HG02852 (cell line): Measurements from ENCODE around the gene FOXF1.

Experiments
- ATAC-seq: cut with Tn5 transposase; IDR thresholded peaks from one replicate; pipeline ENCODE4 v1.9.1; 2021; ENCODE audit warnings: mild to moderate bottlenecking, moderate library complexity; ENCODE audit not compliant: unreplicated experiment

FOXF1 gene

GRCh38 chr16:86503830-86504229, 6.5 kb upstream of the FOXF1 start:
- no peak for ATAC-seq

GRCh38 chr16:86504315-86505184, 5.8 kb upstream of the FOXF1 start:
- no peak for ATAC-seq

- no peak for ATAC-seq
These were observed 5.0 kb upstream of the FOXF1 start for GRCh38 chr16:86505185-86505898.

GRCh38 chr16:86505899-86506864, 4.1 kb upstream of the FOXF1 start:
- ATAC-seq, result no peak

- ATAC-seq, result no peak
These were observed 2.9 kb upstream of the FOXF1 start for GRCh38 chr16:86507173-86508027.

- no peak for ATAC-seq
These were observed 2.0 kb upstream of the FOXF1 start for GRCh38 chr16:86508028-86508946.

- ATAC-seq, result no peak
These were observed 1.2 kb upstream of the FOXF1 start for GRCh38 chr16:86508947-86509758.

GRCh38 chr16:86509759-86510464, 415 bp upstream of the FOXF1 start:
- no peak for ATAC-seq

- ATAC-seq, result no peak
These were observed 1.2 kb downstream of the FOXF1 start for GRCh38 chr16:86511317-86512161.

GRCh38 chr16:86512301-86512859, 2.1 kb downstream of the FOXF1 start:
- ATAC-seq, result no peak

GRCh38 chr16:86512860-86513470, 2.6 kb downstream of the FOXF1 start:
- ATAC-seq, result no peak

- ATAC-seq, result no peak
These were observed 3.3 kb downstream of the FOXF1 start for GRCh38 chr16:86513471-86514277.

GRCh38 chr16:86514481-86515376, 4.4 kb downstream of the FOXF1 start:
- ATAC-seq, result no peak

- ATAC-seq, result no peak
These were observed 5.1 kb downstream of the FOXF1 start for GRCh38 chr16:86515413-86515776.
